Liver (tissue), 9 donors: Measurements from ENCODE around the gene ZNF580. TPM values are rescaled to one million over a fixed set of nuclear protein-coding genes. Genes with fewer than 3 reads are reported as not detected.

Source experiments
- DNase-seq: peaks from one replicate; pipeline ENCODE4 v3.0.0-alpha.2; 2017; ENCODE audit warnings: low spot score
- H3K27ac ChIP-seq, 2 donors: one replicate each; pipeline ENCODE4 v1.7.0; 2013; ENCODE audit warnings: inconsistent platforms in 2 of 2, low read length in 2 of 2, control low read depth in 1 of 2, low read depth in 1 of 2, mild to moderate bottlenecking in 1 of 2
- H3K27me3 ChIP-seq, 4 donors: one replicate each; pipeline versions ENCODE4 v1.6.1 to v1.7.0; 2013; ENCODE audit warnings: low read length in 3 of 4, inconsistent platforms in 1 of 4, mild to moderate bottlenecking in 1 of 4, moderate library complexity in 1 of 4; ENCODE audit not compliant: control insufficient read depth in 4 of 4, insufficient read depth in 4 of 4
- H3K36me3 ChIP-seq, 4 donors: one replicate each; pipeline versions ENCODE4 v1.6.1 to v1.7.0; 2013; ENCODE audit warnings: low read length in 3 of 4, mild to moderate bottlenecking in 3 of 4, low read depth in 1 of 4, moderate library complexity in 1 of 4; ENCODE audit not compliant: control insufficient read depth in 4 of 4, insufficient read depth in 3 of 4
- H3K4me1 ChIP-seq, 4 donors: one replicate each; pipeline versions ENCODE4 v1.6.1 to v1.7.0; 2013; ENCODE audit warnings: low read length in 3 of 4, mild to moderate bottlenecking in 3 of 4, moderate library complexity in 1 of 4; ENCODE audit not compliant: control insufficient read depth in 4 of 4, insufficient read depth in 4 of 4
- H3K4me3 ChIP-seq, 3 donors: one replicate each; pipeline versions ENCODE4 v1.6.1 to v1.7.0; 2013; ENCODE audit warnings: low read length in 3 of 3, control low read depth in 1 of 3, low read depth in 1 of 3, mild to moderate bottlenecking in 1 of 3
- H3K9ac ChIP-seq, 2 donors: one replicate each; pipeline ENCODE4 v1.7.0; 2013; ENCODE audit warnings: low read length in 2 of 2, mild to moderate bottlenecking in 2 of 2, moderate library complexity in 2 of 2, control low read depth in 1 of 2, low read depth in 1 of 2
- H3K9me3 ChIP-seq, 4 donors: one replicate each; pipeline versions ENCODE4 v1.6.1 to v1.7.0; 2013; ENCODE audit warnings: low read length in 3 of 4; ENCODE audit not compliant: control insufficient read depth in 4 of 4
- ATF3 ChIP-seq: IDR thresholded peaks from 2 replicates; pipeline ENCODE4 v1.6.1; 2016; ENCODE audit warnings: antibody characterized with exemption
- CTCF ChIP-seq: fragments of 150-350 bp; IDR thresholded peaks from 2 replicates; pipeline ENCODE4 v1.5.1; 2017; ENCODE audit warnings: improper control_type of control experiment, low read depth, low read length; ENCODE audit not compliant: missing input control
- EGR1 ChIP-seq, 2 donors: IDR thresholded peaks; 2 replicates each; pipeline ENCODE4 v1.6.1; 2016 to 2018; ENCODE audit warnings: antibody characterized with exemption in 2 of 2, low read depth in 2 of 2
- FOXA1 ChIP-seq: IDR thresholded peaks from 2 replicates; pipeline ENCODE4 v1.6.1; 2016; ENCODE audit warnings: antibody characterized with exemption
- FOXA2 ChIP-seq: IDR thresholded peaks from 2 replicates; pipeline ENCODE4 v1.6.1; 2016; ENCODE audit warnings: antibody characterized with exemption
- GABPA ChIP-seq, 2 donors: IDR thresholded peaks in 1 of 2; conservative IDR thresholded peaks in 1 of 2; 2 replicates each; pipeline ENCODE4 v1.6.1; 2016; ENCODE audit warnings: antibody characterized with exemption in 2 of 2, mild to moderate bottlenecking in 1 of 2, moderate library complexity in 1 of 2
- HNF4A ChIP-seq, 2 donors: conservative IDR thresholded peaks; 2 replicates each; pipeline ENCODE4 v1.6.1; 2016; ENCODE audit warnings: antibody characterized with exemption in 2 of 2, mild to moderate bottlenecking in 2 of 2
- HNF4G ChIP-seq: IDR thresholded peaks from 2 replicates; pipeline ENCODE4 v1.6.1; 2016; ENCODE audit warnings: antibody characterized with exemption
- JUND ChIP-seq, 2 donors: IDR thresholded peaks; 2 replicates each; pipeline ENCODE4 v1.6.1; 2016; ENCODE audit warnings: antibody characterized with exemption in 2 of 2
- MAX ChIP-seq: IDR thresholded peaks from 2 replicates; pipeline ENCODE4 v1.6.1; 2016; ENCODE audit warnings: antibody characterized with exemption
- NR2F2 ChIP-seq: IDR thresholded peaks from 2 replicates; pipeline ENCODE4 v1.6.1; 2016; ENCODE audit warnings: antibody characterized with exemption
- RAD21 ChIP-seq, 2 donors: IDR thresholded peaks; 2 replicates each; pipeline ENCODE4 v1.6.1; 2016; ENCODE audit warnings: antibody characterized with exemption in 2 of 2, mild to moderate bottlenecking in 2 of 2
- REST ChIP-seq: IDR thresholded peaks from 2 replicates; pipeline ENCODE4 v1.6.1; 2016; ENCODE audit warnings: antibody characterized with exemption, mild to moderate bottlenecking
- RXRA ChIP-seq, 2 donors: IDR thresholded peaks; 2 replicates each; pipeline ENCODE4 v1.6.1; 2017 to 2018; ENCODE audit warnings: antibody characterized with exemption in 2 of 2, mild to moderate bottlenecking in 1 of 2
- SP1 ChIP-seq: IDR thresholded peaks from 2 replicates; pipeline ENCODE4 v1.6.1; 2018; ENCODE audit warnings: antibody characterized with exemption, mild to moderate bottlenecking
- TAF1 ChIP-seq: conservative IDR thresholded peaks from 2 replicates; pipeline ENCODE4 v1.6.1; 2016; ENCODE audit warnings: antibody characterized with exemption, mild to moderate bottlenecking
- YY1 ChIP-seq: IDR thresholded peaks from 2 replicates; pipeline ENCODE4 v1.6.1; 2016; ENCODE audit warnings: antibody characterized with exemption, mild to moderate bottlenecking
- ZBTB33 ChIP-seq: IDR thresholded peaks from 2 replicates; pipeline ENCODE4 v1.6.1; 2016; ENCODE audit warnings: antibody characterized with exemption
- WGBS: extraction: QIAGEN DNeasy Blood & Tissue Kit; methylation state at CpG from one replicate; pipeline ENCODE4 v1.1.7; 2013; 5-methylcytosine and 5-hydroxymethylcytosine counted together
- polyA plus RNA-seq, 2 donors: library from polyadenylated mRNA; stranded (reverse) in 1 of 2; unstranded in 1 of 2; fragments of 200-250 nt in 1 of 2; fragments of >200 nt in 1 of 2; fragmentation: Nextera tagmentation in 1 of 2; extraction: Ambion mirVana in 1 of 2; gene quantifications; one replicate each; pipeline versions ENCODE4 v1.2.1 to v1.2.3, GENCODE V29; 2013 to 2015
- total RNA-seq, 2 donors: library from RNA; depleted of rRNA; stranded (reverse); fragments of >200 nt; gene quantifications; one replicate each; pipeline ENCODE4 v1.2.3, GENCODE V29; 2014
- donor health status: healthy.
- donor health status: healthy.
- donor health status: healthy.
- donor health status: healthy.
- donor health status: healthy.

Gene ZNF580
- total and polyA plus RNA-seq, 4 donors: 2.6 to 5.2 (median 5.1) TPM

GRCh38 chr19:55655648-55656040, 14.8 kb downstream of the ZNF580 start:
- DNase-seq: no peak
- Histone ChIP-seq H3K9me3 (no peaks in the 10 kb centered on the region), H3K27ac (peak overlapping the region; percentile 99), H3K4me3 (peak overlapping the region; percentile 87 to 94 (median 89)), H3K4me1 (peaks cover 8 to 40% (median 36%) of the 10 kb centered on the region in 4 donors), H3K36me3 (peaks cover 0 to 7% (median 2%) of the 10 kb centered on the region in 4 donors), H3K27me3 (no peaks in the 10 kb centered on the region), H3K9ac (peak overlapping the region; percentile 74 to 97)
- TF ChIP-seq TAF1: no peak
- TF ChIP-seq ZBTB33: no peak
- TF ChIP-seq SP1: no peak
- TF ChIP-seq CTCF: no peak
- no peak for TF ChIP-seq JUND (IDR thresholded peaks at IDR 0.05)
- TF ChIP-seq MAX: no peak
- TF ChIP-seq REST: no peak
- no peak for TF ChIP-seq EGR1 (IDR thresholded peaks at IDR 0.05; ENCODE audit: low read depth in 2 of 2)
- no peak for TF ChIP-seq ATF3
- TF ChIP-seq HNF4G: no peak
- TF ChIP-seq RXRA (IDR thresholded peaks at IDR 0.05): no peak
- no peak for TF ChIP-seq YY1
- TF ChIP-seq NR2F2: no peak
- TF ChIP-seq GABPA (IDR thresholded peaks at IDR 0.05 in 1 of 2, conservative IDR thresholded peaks at IDR 0.05 in 1 of 2): no peak
- TF ChIP-seq HNF4A (conservative IDR thresholded peaks at IDR 0.05): no peak
- TF ChIP-seq RAD21 (IDR thresholded peaks at IDR 0.05): no peak
- TF ChIP-seq FOXA2: no peak
- TF ChIP-seq FOXA1: no peak
- 1% methylated on average over 19 of the region's 19 CpGs for WGBS
